Dedifferentiated amniotic fluid mesenchymal stem cell (primary cell): ENCODE results near the gene ESRRA.

Experiments used
- DNase-seq: peaks from one replicate; pipeline ENCODE4 v3.0.0-alpha.2; 2016; ENCODE audit errors: extremely low spot score

Gene ESRRA

DNA sequence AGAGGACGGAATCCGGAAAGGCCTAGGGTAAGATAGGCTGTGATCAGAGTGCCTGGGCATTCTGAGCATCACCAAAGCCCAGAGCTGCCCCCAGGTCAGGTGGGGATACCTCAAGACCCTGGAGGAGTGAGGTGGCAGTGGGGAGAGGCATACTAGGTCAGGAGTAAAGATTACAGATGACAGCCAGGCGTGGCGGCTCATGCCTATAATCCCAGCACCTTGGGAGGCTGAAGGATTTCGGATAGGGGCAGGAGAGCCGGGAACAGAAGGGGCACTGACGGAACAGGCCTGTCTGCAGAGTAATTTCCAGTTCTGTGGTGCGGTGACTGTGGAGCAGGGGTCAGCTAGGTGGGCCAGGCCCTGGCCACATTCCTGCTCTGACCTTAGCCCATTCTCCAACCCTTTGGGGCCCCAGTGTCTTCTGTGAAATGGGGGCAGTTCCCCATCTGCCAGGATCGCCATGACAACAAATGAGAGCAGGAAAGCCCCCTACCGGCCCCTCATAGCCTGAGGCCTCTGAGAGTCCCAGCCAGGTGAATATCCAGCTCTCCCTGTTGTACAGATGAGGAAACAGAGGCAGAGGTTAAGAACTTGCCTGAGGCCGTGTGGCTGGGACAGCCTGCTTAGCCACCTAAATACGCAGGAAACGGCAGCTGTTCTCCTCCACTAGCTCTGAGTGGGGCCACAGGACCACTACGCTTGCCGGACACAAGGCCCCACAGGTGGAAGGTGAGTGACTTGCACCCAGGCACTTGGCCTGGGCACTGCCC is 30.1 kb upstream of the ESRRA start:
- no peak for DNase-seq

DNA sequence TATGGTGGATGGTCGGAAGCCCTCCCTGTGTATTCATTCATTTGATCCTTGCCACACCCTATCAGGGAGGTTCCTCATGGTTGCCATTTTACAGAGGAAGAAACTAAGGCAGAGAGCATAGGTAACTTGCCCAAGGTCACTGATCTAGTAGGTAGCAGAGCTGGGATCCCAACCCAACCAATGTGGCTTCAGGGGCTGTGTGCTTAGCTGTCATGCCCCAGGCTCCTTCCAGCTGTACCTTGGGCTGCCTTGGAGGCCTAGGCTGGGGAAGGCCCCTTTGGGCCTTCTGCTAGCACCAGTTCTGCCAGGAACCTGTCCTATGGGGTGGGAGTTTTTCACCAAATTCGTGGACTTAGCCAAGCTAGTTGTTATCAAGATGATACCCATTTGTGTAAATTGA is 29.5 kb upstream of the ESRRA start:
- no peak for DNase-seq

DNA sequence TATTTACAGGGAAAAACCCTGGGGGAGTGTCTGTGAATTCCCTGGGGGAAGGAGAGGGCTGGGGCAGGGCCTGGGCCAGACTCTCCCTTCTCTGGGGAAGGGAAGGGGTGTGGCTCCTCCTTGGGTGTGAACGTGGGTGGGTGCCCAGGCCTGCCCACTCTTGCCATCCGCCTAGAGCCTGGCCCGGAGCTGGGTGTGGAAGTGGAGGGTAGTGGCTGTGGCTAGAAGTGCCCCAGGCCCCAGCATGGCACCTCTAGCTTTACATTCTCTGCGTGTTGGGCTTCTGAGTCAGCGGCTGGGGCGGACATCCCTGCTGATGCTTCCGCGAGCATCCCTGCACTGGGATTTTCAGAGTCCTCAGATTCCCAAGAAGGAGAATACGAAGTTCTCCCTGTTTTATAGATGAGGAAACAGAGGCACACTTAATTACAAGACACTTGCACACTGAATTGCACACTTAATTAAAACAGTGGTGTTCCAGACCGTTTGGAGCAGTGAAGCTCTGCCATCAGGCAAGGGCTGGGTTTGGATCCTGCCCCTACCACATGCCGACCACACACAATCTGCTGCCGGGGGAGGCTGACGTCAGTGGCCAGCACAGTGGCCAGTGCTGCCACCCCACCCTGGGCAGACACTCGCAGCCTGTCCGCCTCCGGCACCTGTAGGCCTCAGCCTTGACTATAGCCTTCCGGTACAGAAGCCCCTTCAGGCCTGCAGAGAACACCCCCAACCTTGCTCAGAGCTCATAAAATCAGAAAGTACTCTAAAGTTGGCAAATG is 28.5 kb upstream of the ESRRA start:
- no peak for DNase-seq

DNA sequence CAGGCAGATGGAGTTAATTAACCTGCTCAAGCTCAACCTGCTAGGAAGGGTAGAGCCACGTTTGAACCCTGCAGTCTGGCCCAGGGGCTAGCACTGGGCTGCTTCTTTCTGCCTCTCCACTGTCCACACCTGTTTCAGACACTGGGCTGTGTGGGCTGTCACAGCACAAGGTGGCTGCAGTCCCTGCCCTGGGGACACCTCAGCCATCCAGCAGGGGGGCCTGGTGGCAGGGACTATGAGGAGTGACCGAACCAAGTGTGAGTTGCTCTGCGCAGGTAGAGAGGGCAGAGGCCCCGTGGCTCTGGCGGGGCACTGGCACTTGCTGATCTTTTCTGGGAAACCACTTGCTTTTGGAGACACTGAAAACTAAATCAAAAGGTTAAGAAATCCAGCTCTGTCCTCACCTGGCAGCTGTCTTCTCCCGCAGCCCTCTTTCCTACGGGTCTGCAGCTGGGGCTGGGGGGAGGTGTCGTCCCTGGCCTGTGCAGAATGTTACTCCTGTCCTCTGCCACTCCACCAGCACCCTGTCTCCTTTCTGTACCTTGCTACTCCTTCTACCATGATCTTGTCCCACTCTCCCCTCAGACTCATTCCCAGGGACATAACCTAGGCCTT is 26.6 kb upstream of the ESRRA start:
- DNase-seq, result no peak

DNA sequence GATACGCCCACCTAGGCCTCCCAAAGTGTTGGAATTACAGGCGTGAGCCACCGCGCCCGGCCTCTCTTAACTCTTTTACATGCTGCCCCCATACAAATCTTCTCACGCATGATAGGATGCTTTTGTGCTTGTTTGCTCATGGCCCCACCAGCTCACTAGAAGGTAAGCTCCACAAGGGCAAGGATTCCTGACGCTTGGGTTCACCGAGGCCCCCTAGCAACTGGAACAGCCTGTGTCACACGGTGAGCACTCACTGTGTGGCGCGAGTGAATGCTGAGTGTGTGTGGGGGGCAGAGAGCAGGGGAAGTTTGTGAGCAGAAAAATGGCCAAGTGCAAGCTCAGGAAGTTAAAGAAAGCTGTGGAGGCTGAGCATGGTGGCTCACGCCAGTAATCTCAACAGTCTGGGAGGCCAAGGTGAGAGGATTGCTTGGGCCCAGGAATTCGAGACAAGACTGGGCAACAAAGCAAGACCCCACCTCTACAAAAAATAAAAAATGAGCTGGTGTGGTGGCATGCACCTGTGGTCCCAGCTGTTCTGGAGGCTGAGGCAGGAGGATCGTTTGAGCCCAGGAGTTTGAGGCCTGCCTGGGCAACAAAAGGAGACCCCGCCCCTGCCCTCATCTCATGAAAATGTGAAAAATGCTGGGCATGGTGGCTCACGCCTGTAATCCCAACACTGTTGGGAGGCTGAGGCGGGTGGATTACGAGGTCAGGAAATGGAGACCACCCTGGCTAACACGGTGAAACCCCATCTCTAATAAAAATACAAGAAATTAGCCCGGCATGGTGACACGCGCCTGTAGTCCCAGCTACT is 23.2 kb upstream of the ESRRA start:
- no peak for DNase-seq

DNA sequence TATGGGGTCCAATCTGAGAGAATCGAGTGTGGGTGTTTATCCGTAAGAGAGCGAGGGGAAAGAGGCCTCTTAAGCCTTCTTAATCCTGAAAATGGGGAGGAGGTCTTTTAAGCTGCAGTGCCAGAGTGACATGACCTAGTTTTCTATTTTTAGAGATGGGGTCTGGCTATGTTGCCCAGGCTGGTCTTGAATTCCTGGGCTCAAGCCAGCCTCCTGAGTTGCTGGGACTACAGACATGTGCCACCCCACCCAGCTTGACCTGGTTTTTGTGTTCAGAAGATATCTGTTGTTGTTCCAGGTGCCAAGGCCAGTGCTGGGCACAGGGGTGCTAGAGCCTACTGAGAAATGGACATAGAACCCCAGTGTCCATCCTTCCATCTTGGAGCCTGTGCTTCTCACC is 22.2 kb upstream of the ESRRA start:
- DNase-seq, result no peak

DNA sequence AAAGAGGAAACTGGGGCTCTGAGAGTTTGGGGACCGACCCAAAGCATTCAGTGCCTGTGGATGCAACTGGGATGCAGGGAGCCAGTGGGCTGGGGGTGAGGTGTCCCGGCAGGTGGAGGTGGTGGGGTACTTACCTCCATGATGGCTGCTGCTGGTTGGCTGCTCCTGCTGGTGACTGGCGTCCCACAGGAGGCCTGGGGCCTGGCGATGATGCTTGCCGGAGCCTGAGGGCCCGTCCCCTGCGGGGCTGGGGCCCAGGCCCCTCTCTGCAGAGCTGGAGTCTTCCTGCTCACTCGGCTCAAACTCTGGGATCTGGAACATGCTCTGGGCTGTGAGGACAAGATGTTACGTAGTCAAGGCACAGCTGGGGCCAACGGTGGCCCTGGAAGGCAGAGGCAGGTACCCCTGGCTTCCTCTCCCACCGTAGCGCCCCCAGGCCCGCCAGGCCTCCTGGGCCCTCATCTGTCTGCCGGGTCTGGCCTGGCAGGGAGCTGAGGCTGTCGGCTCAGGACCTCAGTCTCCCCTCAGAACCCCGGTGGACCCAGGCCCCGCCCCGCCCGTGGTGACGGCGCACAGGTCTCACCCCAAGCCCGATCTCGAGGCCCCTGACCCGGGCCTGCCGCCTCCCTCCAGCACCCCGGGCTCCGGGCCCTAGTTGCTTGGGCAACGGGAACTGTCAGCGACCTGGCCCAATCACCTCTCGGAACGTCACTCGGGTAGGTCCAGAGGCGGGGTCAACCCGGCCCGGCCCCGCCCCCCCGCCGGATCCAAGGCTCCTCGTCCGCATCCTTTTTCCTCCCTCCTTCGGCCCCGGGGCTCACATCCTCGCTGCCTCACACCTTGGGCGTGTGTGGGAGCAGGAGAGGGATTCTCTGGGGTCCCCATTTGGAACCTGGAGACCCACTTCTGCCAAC is 21.0 kb upstream of the ESRRA start, which contains the start of gene BAD:
Gene BAD (minus strand): TSS at position 618 of the 914 bp plus-strand sequence. CDS start 297 bp downstream, at position 321.
- peak; percentile 91 for DNase-seq

DNA sequence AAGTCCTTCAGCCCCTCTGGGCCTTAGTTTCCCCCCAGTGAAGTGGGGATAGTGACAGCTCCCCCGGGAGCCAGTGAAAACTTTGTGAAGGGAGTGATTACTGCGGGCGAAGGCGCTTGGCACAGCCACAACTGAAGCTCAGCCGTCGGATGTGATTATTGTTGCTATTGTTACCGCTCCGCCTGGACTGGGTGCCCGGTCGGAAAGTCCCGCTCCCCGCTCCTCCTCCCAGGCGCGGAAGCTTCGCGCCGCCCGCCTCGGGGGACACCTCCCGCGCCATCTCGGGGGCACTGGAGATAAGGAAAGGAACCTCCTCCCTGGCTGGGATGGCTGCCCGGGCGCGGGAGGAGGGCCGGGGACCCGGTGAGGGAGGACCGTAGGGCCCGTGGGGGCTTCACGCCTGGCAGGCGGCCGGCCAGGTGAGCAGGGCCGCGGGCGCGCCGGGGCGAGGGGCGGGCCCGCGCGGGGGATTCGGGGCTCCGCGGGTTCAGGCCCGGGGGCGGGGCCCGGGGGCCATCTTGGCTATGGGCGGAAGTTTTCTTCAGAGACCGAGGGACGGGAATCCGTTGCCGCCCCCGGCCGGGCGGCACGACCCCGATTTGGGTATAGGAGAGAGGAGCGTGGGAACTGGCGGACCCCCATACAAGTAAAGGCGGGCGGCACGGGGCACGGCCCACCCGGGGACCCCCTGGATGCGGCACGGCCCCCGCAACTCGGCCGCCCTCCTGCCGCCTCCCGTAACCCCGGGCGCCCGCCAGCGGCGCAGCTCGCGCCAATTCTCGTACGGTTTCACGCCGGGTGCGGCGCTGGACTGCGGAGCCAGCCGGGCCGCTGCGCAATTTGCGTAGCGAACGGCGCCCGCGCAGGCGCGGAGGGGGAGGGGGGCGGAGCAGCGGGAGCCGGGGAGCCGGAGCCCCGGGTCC is 20.1 kb upstream of the ESRRA start, which contains the start of gene GPR137:
Gene GPR137 (plus strand): TSS at position 887 of the 923 bp plus-strand sequence. CDS start 677 bp downstream, outside the sequence.
- DNase-seq, result peak; percentile 39

DNA sequence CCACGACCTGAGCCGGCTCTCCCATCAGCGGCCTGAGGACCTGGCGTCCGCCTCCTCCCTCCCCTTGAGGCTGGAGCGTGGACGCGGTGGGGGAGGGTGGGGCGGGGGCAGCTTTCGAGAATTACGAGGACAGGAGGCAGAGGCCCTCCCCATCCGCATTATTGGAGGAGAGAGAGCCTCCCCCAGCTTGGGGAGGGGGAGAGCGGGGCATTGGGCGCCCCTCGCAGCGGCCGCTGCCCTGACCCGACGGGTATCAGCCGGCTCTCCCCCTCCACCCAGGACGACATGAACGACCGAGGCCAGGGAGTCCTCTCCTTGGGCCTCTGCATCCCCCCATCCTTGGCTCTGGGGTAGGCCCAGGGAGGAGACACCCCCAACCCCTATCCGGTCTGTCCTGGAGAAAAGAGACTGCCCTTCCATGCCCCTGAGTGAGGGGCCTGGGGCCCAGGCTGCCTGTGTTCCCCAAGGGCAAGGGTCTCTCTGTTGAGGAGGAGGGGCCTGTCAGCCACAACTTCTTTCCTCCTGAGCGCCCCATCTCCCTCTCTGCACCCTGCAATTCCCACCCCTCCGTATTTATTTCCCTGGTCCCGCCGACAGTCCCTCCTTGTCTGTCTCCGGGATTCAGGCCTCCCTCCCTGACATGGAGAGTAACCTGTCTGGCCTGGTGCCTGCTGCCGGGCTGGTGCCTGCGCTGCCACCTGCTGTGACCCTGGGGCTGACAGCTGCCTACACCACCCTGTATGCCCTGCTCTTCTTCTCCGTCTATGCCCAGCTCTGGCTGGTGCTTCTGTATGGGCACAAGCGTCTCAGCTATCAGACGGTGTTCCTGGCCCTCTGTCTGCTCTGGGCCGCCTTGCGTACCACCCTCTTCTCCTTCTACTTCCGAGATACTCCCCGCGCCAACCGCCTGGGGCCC is 19.2 kb upstream of the ESRRA start:
- no peak for DNase-seq

DNA sequence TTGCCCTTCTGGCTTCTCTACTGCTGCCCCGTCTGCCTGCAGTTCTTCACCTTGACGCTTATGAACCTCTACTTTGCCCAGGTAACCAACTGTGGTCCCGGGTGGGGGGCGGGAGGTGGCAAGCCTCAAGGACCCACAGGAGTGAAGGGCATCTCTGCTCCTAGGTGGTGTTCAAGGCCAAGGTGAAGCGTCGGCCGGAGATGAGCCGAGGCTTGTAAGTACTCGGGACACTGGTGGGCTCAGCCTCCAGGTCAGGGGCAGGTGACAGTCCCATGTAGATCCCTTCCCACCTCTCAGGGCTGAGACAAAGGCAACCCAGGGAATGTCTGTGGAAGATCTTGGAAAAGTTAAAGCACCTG is 18.5 kb upstream of the ESRRA start:
- DNase-seq, result no peak

DNA sequence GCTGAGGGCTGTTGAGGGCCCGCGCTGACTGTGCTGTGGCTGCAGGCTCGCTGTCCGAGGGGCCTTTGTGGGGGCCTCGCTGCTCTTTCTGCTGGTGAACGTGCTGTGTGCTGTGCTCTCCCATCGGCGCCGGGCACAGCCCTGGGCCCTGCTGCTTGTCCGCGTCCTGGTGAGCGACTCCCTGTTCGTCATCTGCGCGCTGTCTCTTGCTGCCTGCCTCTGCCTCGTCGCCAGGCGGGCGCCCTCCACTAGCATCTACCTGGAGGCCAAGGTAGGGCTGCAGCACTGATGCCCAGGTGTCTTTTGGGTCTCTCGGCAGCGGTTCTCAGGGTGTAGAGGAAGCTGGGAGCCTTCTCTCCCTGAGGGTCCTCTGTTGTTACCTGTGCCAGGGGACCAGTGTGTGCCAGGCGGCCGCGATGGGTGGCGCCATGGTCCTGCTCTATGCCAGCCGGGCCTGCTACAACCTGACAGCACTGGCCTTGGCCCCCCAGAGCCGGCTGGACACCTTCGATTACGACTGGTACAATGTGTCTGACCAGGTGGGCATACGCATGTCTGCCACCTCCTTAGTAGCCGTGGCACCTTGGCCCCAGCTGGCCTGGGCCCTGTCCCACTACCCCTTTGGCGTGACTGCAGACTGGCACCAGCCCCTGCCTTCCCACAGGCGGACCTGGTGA is 17.5 kb upstream of the ESRRA start:
- no peak for DNase-seq

DNA sequence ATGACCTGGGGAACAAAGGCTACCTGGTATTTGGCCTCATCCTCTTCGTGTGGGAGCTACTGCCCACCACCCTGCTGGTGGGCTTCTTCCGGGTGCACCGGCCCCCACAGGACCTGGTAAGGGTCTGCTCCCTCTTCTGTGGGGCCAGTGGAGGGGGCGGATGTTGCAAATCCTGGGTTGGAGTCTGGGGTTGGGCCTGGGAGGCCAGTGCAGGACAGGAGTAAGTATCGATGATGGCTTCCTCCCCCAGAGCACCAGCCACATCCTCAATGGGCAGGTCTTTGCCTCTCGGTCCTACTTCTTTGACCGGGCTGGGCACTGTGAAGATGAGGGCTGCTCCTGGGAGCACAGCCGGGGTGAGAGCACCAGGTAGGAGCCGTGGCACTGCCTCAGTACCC is 17.0 kb upstream of the ESRRA start:
- no peak for DNase-seq

DNA sequence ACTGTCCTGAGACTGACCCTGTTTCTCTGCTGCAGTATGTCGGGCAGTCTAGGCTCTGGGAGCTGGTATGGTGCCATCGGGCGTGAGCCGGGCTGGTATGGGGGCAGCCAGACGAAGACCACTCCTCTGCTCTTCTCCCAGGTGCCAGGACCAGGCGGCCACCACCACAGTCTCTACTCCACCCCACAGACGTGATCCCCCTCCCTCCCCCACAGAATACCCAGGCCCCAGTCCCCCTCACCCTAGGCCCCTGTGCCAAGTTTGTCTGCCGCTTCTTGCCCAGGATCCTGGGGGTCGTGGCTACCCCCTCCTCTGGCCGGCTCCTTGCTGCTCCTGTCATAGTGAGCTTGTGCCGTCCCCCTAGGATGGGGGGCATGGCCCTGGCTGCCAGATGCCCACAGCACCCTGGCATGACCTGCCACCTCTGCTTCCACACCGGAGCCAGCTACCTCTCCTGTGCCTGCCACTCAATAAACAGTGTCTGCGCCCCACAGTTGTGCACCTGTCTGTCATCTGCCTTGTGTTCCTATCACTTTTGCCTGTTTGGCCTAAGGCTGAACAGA is 16.2 kb upstream of the ESRRA start:
- DNase-seq, result no peak

DNA sequence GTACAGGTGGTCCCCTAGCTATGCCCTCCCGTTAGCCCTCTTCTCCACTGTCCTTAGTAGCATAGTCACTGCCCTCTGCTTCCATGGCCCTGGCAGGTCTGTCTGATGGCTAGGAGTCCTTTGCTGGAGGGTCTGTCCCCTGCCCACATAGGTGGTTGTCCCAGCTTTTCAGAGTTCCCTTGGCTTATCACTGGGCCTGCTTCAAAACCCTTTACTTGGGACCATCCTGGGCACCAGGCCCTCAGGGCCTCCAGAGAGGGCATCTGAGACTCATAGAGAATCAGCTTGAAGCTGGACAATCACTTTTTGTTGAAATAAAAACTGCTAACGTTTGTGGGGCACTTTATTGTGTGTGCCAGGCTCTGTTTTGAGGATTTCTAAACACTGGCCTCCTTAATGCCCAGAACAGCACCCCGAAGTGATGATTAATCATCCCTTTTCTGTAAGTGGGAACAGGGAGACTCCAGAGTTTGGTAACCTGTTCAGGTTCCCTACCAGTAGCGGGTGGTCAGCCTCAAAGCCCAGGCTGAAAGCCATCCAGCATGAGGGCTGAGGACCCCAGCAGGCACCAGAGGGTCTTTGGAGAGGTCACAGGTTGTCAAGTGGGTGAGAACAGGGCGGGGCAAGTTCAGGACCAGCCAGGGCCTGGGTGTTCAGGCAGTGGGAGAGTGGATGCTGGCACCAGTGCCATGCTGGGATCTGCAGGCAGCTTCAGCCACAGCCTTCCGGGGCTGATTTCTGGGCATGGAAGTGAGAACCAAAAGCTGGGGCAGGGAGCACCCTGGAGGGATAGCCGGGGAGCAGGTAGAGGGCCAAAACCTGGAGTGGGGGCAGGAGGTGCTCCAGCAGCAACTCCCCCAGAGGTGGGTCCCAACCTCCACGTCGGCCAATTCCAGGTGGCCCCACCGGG is 14.7 kb upstream of the ESRRA start:
- DNase-seq, result no peak

DNA sequence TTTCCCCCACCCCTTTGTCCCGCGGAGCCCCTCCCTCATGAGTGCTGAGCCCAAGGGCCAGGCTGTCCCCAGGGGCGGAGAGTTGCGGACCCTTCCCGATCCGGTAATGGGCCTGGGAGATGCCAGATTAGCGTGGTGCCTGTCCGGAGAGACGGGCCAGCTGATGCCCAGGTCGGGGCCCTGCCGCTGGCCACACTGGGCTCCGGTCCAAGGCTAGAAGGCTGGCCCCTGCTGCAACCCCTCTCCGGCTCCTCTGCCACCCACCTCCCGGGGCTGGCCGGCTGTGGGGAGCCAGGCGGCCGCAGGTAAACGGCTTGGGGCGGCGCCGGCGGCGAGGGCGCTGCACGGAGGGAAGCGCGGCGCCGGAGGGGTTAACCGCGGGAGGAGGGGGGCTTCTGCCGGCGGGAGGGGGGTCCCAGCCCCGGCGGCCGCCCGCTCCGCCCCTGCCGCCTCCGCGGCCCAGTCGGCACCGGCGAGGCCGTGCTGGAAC is 14.0 kb upstream of the ESRRA start, which contains the start of gene KCNK4:
Gene KCNK4 (plus strand): TSS at position 41 of the 490 bp plus-strand sequence. CDS start 1,717 bp downstream, outside the sequence.
- no peak for DNase-seq

DNA sequence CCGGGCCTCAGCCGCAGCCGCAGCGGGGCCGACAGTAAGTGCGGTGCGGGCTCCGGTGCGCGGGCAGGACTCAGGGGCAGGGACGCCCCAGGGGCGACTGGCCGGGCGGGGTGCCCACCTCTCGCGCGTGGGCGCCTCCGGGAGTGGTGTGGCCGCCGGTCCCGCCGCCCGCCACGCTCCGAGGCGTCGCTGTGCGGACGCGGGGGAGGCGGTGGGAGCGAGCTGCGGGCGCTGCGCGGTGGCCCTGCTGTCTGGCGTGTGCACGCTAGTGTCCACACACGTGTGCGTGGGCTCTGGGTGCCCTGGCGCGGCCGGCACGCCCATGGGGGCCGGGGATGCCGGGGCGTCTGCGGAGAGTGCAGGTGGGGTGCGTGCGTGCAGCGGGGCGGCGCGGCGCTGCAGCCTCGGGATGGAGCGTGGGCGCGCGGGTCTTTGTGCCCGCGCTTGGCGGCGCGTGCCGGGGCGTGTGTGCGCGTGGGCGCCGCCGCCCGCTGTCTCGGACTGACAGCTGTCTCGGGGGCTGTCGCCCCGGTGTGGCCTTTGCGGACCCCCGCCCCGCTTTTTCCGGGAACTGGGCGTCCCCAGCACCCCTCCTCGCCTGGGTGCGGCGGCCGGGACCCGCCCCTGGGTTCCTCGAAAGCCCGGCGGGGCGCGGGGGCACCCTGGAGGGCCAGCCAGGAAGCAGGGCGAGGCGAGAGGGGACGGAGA is 13.4 kb upstream of the ESRRA start:
- no peak for DNase-seq
